Measurements from ENCODE around the gene OR10G6. TPM values are rescaled to one million over a fixed set of nuclear protein-coding genes. Genes with fewer than 3 reads are reported as not detected.

The OR10G6 gene, protein sequence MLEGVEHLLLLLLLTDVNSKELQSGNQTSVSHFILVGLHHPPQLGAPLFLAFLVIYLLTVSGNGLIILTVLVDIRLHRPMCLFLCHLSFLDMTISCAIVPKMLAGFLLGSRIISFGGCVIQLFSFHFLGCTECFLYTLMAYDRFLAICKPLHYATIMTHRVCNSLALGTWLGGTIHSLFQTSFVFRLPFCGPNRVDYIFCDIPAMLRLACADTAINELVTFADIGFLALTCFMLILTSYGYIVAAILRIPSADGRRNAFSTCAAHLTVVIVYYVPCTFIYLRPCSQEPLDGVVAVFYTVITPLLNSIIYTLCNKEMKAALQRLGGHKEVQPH
- not detected in 2 replicates for total RNA-seq

GRCh38 chr11:123995119-123995518, at the start of gene OR10G6:
OR10G6 (minus strand) TSS chr11:123995161; CDS start chr11:123995161, 0 bp downstream.

DNA sequence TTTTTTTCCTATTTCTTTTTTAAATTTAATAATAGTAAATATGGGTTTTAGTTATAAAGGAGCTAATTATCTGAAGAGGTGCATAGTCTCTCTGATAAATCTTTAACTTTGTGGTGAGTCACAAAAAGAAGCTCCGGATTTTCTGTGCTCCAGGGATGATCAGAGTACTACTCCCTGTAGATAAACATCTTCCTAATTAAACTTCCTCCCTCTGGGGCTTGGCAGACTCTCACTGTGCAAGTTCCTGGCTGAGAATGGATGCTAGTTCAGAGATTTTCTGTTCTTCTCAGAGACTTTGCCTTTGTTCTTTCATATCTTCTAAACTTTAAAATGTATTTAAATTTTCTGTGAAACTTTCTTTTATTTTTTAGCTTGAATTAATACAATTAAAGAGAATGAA, 46.3 kb upstream of the OR10G6 start, which contains the start of gene OR10G7:
TSS of gene OR10G7 (minus strand) at position 72 of the 400 bp plus-strand sequence. CDS start 2,324 bp downstream, outside the sequence.

DNA sequence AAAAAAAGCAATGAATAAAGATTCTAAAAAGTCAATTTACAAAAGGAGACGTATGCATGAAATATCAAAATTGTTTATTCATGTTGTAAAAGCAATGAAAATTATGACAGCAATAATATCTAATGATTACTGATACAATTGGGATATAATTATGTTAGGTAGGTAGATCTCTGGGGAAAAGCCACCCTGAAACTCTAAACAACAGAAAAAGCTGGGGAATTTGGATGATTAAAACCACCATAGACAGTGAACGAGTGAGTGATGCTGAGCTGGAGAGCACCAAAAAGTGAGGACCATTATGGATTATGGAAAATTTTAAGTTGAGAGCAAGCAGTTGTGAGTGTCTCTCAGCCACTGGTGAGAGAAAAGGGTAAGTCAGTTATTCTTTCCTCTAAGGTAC, 31.5 kb upstream of the OR10G6 start, which contains the start of gene OR10G8:
TSS of gene OR10G8 (plus strand) at position 301 of the 400 bp plus-strand sequence. CDS start 2,825 bp downstream, outside the sequence.

GRCh38 chr11:124012697-124013096, 17.7 kb upstream of the OR10G6 start, which contains the start of gene OR10G4:
OR10G4 (plus strand) TSS chr11:124012997; CDS start chr11:124015575, 2,578 bp downstream.

DNA sequence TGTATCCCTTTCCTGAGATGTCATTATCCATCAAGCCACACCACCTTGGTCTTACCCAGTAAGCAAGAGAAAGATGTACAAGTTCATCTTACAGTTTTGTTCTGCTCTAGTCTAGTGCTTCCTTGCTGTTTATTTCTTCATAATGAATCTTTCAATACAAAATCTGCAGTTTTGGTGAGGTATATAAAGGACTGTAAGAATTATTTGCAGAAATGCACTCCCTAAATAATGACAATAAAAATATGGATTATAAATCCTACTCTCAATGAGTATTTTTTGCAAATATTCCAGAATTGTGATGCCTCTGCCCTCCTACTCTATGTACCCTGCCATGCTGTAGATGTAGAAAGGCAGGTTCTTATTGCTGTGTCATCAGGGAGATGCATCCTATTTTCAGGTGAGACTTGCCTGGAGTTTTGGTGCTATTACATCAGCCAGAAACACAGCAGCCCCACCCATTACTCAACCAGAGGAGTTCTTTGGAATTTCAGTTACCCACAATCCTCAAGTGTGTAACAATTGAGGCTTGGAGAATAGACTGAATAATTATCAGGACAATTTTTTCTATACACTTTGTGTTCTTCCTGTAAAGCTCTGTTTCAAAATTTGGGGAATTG, 17.1 kb downstream of the OR10G6 start, which contains the start of gene OR10S1:
TSS of gene OR10S1 (minus strand) at position 51 of the 617 bp plus-strand sequence. CDS start 117 bp downstream, outside the sequence.

Other genes starting within 250 kb of the OR10G6 start
- not detected in 2 replicates for gene OR6X1, start 240.6 kb downstream of the OR10G6 start, total RNA-seq
- not detected in 2 replicates for gene OR6M1, start 188.8 kb downstream of the OR10G6 start, total RNA-seq
- gene TMEM225, start 109.5 kb downstream of the OR10G6 start, total RNA-seq: not detected in 2 replicates
- gene OR8D4, start 93.0 kb downstream of the OR10G6 start, total RNA-seq: not detected in 2 replicates
- gene OR4D5, start 55.5 kb downstream of the OR10G6 start, total RNA-seq: not detected in 2 replicates
- gene OR6T1, start 51.3 kb downstream of the OR10G6 start, total RNA-seq: not detected in 2 replicates
- not detected in 2 replicates for gene OR10S1, start 17.4 kb downstream of the OR10G6 start, total RNA-seq
- gene OR10G4, start 17.8 kb upstream of the OR10G6 start, total RNA-seq: not detected in 2 replicates
- gene OR10G9, start 27.9 kb upstream of the OR10G6 start, total RNA-seq: not detected in 2 replicates
- not detected in 2 replicates for gene OR10G8, start 31.6 kb upstream of the OR10G6 start, total RNA-seq
- gene OR10G7, start 46.2 kb upstream of the OR10G6 start, total RNA-seq: not detected in 2 replicates
- 4.8 and 5.8 TPM in 2 replicates for gene VWA5A, start 120.3 kb upstream of the OR10G6 start, total RNA-seq
- not detected in 2 replicates for gene OR10D3, start 188.2 kb upstream of the OR10G6 start, total RNA-seq
- not detected in 2 replicates for gene OR8G1, start 245.9 kb upstream of the OR10G6 start, total RNA-seq

Measured in mammary microvascular endothelial cell (primary cell).